DMS53 treated with DMSO at 0.1 percent for 48 hours (cell line): ENCODE measurements around the gene PRPSAP1.
A peak's percentile ranks its signal among the peaks of the same experiment; 100 is the strongest.
"Not testable (repeated sequence)": the region's sequence is repeated elsewhere in the genome, so short reads cannot be mapped to it uniquely, and the experiment has no call there.

ENCODE experiments used
- DNase-seq: peaks from one replicate; lab custom pipeline; 2025; ENCODE audit not compliant: unreplicated experiment; lab: John Stamatoyannopoulos, UW

Gene PRPSAP1

GRCh38 chr17:76360461-76360860 is 6.7 kb upstream of the PRPSAP1 start:
- no peak for DNase-seq

GRCh38 chr17:76359776-76360175 is 6.1 kb upstream of the PRPSAP1 start:
- not testable (repeated sequence) for DNase-seq

GRCh38 chr17:76359375-76359774 is 5.7 kb upstream of the PRPSAP1 start:
- no peak for DNase-seq

- no peak for DNase-seq
Measured at GRCh38 chr17:76357597-76358158, 4.0 kb upstream of the PRPSAP1 start.

- DNase-seq = peak; percentile 30
Measured at GRCh38 chr17:76356803-76357456, 3.2 kb upstream of the PRPSAP1 start.

- no peak for DNase-seq
Measured at GRCh38 chr17:76354747-76355310, 1.1 kb upstream of the PRPSAP1 start.

GRCh38 chr17:76354317-76354729 is 607 bp upstream of the PRPSAP1 start:
- no peak for DNase-seq

- no peak for DNase-seq
Measured at GRCh38 chr17:76353004-76353598, 615 bp downstream of the PRPSAP1 start.

- DNase-seq = no peak
Measured at GRCh38 chr17:76351526-76352071, 2.1 kb downstream of the PRPSAP1 start.

GRCh38 chr17:76350463-76350862 is 3.3 kb downstream of the PRPSAP1 start:
- no peak for DNase-seq

GRCh38 chr17:76346936-76347335 is 6.8 kb downstream of the PRPSAP1 start:
- not testable (repeated sequence) for DNase-seq

GRCh38 chr17:76345377-76345974 is 8.2 kb downstream of the PRPSAP1 start:
- DNase-seq = no peak

- no peak for DNase-seq
Measured at GRCh38 chr17:76343106-76343505, 10.6 kb downstream of the PRPSAP1 start.

GRCh38 chr17:76341301-76341700 is 12.4 kb downstream of the PRPSAP1 start:
- DNase-seq = no peak

- no peak for DNase-seq
Measured at GRCh38 chr17:76337413-76337777, 16.3 kb downstream of the PRPSAP1 start.

- DNase-seq = no peak
Measured at GRCh38 chr17:76336756-76337412, 16.8 kb downstream of the PRPSAP1 start.

GRCh38 chr17:76335716-76336381 is 17.9 kb downstream of the PRPSAP1 start:
- DNase-seq = no peak

GRCh38 chr17:76333673-76334505 is 19.8 kb downstream of the PRPSAP1 start:
- DNase-seq = no peak

GRCh38 chr17:76331083-76331482 is 22.6 kb downstream of the PRPSAP1 start:
- DNase-seq = peak; percentile 30

- no peak for DNase-seq
Measured at GRCh38 chr17:76329664-76330063, 24.1 kb downstream of the PRPSAP1 start.
